Heart left ventricle (tissue), 16 donors: Measurements from ENCODE around the gene MUL1. TPM values are rescaled to one million over a fixed set of nuclear protein-coding genes. Genes with fewer than 3 reads are reported as not detected.

Experiments used
- ATAC-seq, 4 donors: fragments of 200-7000 bp; cut with Tn5 transposase; one replicate each; pipeline ENCODE4 v1.9.1; 2020 to 2022; ENCODE audit warnings: moderate library complexity in 4 of 4, mild to moderate bottlenecking in 3 of 4, moderate number of reproducible peaks in 1 of 4
- DNase-seq, 5 donors: peaks; one replicate each; pipeline ENCODE4 v3.0.0-alpha.2; 2020
- H3K27ac ChIP-seq, 12 donors: fragments of 200-600 bp; sonication (generic) in 4 of 12; one replicate each; pipeline versions ENCODE4 v1.5.0 to v1.8.0; 2016 to 2022; ENCODE audit warnings: mild to moderate bottlenecking in 2 of 12
- H3K27me3 ChIP-seq, 9 donors: fragments of 200-600 bp; sonication (generic) in 2 of 9; one replicate each; pipeline versions ENCODE4 v1.5.1 to v1.8.0; 2016 to 2022; ENCODE audit warnings: mild to moderate bottlenecking in 3 of 9
- H3K36me3 ChIP-seq, 9 donors: fragments of 200-600 bp; sonication (generic) in 2 of 9; one replicate each; pipeline versions ENCODE4 v1.5.0 to v1.8.0; 2018 to 2022; ENCODE audit warnings: mild to moderate bottlenecking in 2 of 9
- H3K4me1 ChIP-seq, 12 donors: fragments of 200-600 bp; sonication (generic) in 4 of 12; one replicate each; pipeline versions ENCODE4 v1.5.0 to v1.8.0; 2016 to 2022; ENCODE audit warnings: mild to moderate bottlenecking in 3 of 12
- H3K4me3 ChIP-seq, 12 donors: fragments of 200-600 bp; sonication (generic) in 4 of 12; one replicate each; pipeline versions ENCODE4 v1.5.0 to v1.8.0; 2017 to 2022; ENCODE audit warnings: mild to moderate bottlenecking in 9 of 12, moderate library complexity in 4 of 12
- H3K9me3 ChIP-seq, 12 donors: fragments of 200-600 bp; sonication (generic) in 4 of 12; one replicate each; pipeline versions ENCODE4 v1.5.0 to v1.8.0; 2016 to 2022; ENCODE audit warnings: mild to moderate bottlenecking in 1 of 12
- CTCF ChIP-seq, 12 donors: fragments of 200-600 bp; sonication (generic) in 4 of 12; IDR thresholded peaks; one replicate each; pipeline versions ENCODE4 v1.5.0 to v1.8.0; 2018 to 2022; ENCODE audit warnings: antibody characterized with exemption in 12 of 12, mild to moderate bottlenecking in 5 of 12
- POLR2A ChIP-seq, 2 donors: fragments of 450-650 bp; IDR thresholded peaks; one replicate each; pipeline ENCODE4 v1.6.1; 2017; ENCODE audit warnings: antibody characterized with exemption in 2 of 2, mild to moderate bottlenecking in 2 of 2, moderate library complexity in 2 of 2
- WGBS, 4 donors: extraction: QIAGEN DNeasy Blood & Tissue Kit in 2 of 4; methylation state at CpG; one replicate each; pipeline versions ENCODE4 v1.1.5 to v1.1.7; 2013 to 2018; 5-methylcytosine and 5-hydroxymethylcytosine counted together
- intact Hi-C, 10 donors: fragments of 100-400 bp; cut with DNase I; formaldehyde crosslinking; loops; one replicate each; pipeline versions ENCODE4 v1.11.1 to v1.14.2; 2022
- polyA plus RNA-seq, 2 donors: library from polyadenylated mRNA; stranded (reverse); fragments of 200-250 nt; gene quantifications; one replicate each; pipeline ENCODE4 v1.2.3, GENCODE V29; 2013
- total RNA-seq, 9 donors: library from RNA; depleted of rRNA in 2 of 9; stranded (reverse); fragments of >200 nt in 2 of 9; fragmentation: NEBNext Ultra II Directional in 3 of 9; extraction: Animal tissue kit (Norgen Biotek cat#: 25700) in 3 of 9; gene quantifications; one replicate each; pipeline versions ENCODE4 v1.1.0 to v1.2.4, GENCODE V29; 2016 to 2023
- donor health status: ischemic (EF 13 %, LVEDD 7.1; RV severe dilation, severe dysfunction).
- donor health status: healthy with polysubstance abuse.
- donor health status: DM: no; HTN: yes; CAD: no.
- donor health status: DM: no; HTN: no; CAD: no.
- donor health status: ischemic (EF 25% LVEDD 6.9; RV normal size, moderate dysfunction).
- donor health status: ischemic (EF 25% LVEDD 5.7; RV mildly dilated, moderate dysfunction).
- donor health status: healthy.
- donor health status: DM: yes; HTN: yes; CAD: no.
- donor health status: ischemic (EF 35%, LVEDD 5.7; RV mildly dilated, moderate dysfunction).
- donor health status: nonischemic (EF 11% LVEDD 7.7; RV severe dilation, severe dysfunction).
- donor health status: DM: yes; HTN: yes; CAD: no.
- donor health status: PGD.
- donor health status: ischemic (EF 29% LVEDD 5.4; RV normal size, mild dysfunction).
- donor health status: nonischemic (EF 23%, LVEDD 6.1; RV moderate dilation, normal function).

MUL1 gene
- total and polyA plus RNA-seq, 11 donors: 12.4 to 57.3 (median 41.2) TPM

- Histone ChIP-seq H3K27me3 (peaks cover 0 to 18% (median 0%) of the 10 kb centered on the region in 9 donors), H3K4me1 (peaks cover 0 to 6% (median 0%) of the 10 kb centered on the region in 12 donors), H3K36me3 (no peaks in the 10 kb centered on the region), H3K27ac (no peak overlapping the region), H3K9me3 (no peaks in the 10 kb centered on the region), H3K4me3 (no peak overlapping the region)
- ATAC-seq (no peak), DNase-seq (no peak)
- 66 to 79% (median 74%) methylated on average over 9 of the region's 9 CpGs for WGBS, 4 donors
- no peak for TF ChIP-seq POLR2A (IDR thresholded peaks at IDR 0.05)
- intact Hi-C loops: no loop called here
These were observed 41.7 kb downstream of the MUL1 start for GRCh38 chr1:20466273-20466672.

GRCh38 chr1:20465187-20465586 lies 42.8 kb downstream of the MUL1 start:
- intact Hi-C loops: no loop called here
- H3K4me1 ChIP-seq: peaks cover 0 to under 1% (median 0%) of the 10 kb centered on the region in 12 donors
- H3K9me3 ChIP-seq: no peaks in the 10 kb centered on the region
- DNase-seq: no peak
- H3K27ac ChIP-seq: no peak overlapping the region
- WGBS, 4 donors: 60 to 72% (median 66%) methylated on average over 5 of the region's 5 CpGs
- peaks cover 0 to 18% (median 0%) of the 10 kb centered on the region in 9 donors for H3K27me3 ChIP-seq
- ATAC-seq: no peak
- H3K4me3 ChIP-seq: no peak overlapping the region
- H3K36me3 ChIP-seq: no peaks in the 10 kb centered on the region
- TF ChIP-seq CTCF (IDR thresholded peaks at IDR 0.05): no peak
- TF ChIP-seq POLR2A (IDR thresholded peaks at IDR 0.05): no peak

GRCh38 chr1:20463502-20463901 lies 44.4 kb downstream of the MUL1 start:
- Histone ChIP-seq H3K27ac (no peak overlapping the region), H3K36me3 (no peaks in the 10 kb centered on the region), H3K4me1 (no peaks in the 10 kb centered on the region), H3K9me3 (no peaks in the 10 kb centered on the region), H3K27me3 (peaks cover 0 to 30% (median 0%) of the 10 kb centered on the region in 9 donors), H3K4me3 (no peak overlapping the region)
- DNase-seq: no peak
- ATAC-seq: no peak
- intact Hi-C loops: no loop called here
- WGBS, 4 donors: 68 to 95% (median 93%) methylated on average over 1 of the region's 1 CpG
- TF ChIP-seq POLR2A (IDR thresholded peaks at IDR 0.05) (no peak), CTCF (IDR thresholded peaks at IDR 0.05) (no peak)

GRCh38 chr1:20462397-20462796 lies 45.6 kb downstream of the MUL1 start:
- no peaks in the 10 kb centered on the region for H3K9me3 ChIP-seq
- WGBS, 4 donors: 83 to 97% (median 88%) methylated on average over 3 of the region's 3 CpGs
- H3K36me3 ChIP-seq: no peaks in the 10 kb centered on the region
- intact Hi-C loops: loop anchor here in 1 of 10 donors (1.0 kb wide), 1 partner anchor 17 kb away; no protein-coding TSS in a partner anchor
- no peak for DNase-seq
- no peaks in the 10 kb centered on the region for H3K4me1 ChIP-seq
- ATAC-seq: no peak
- no peak overlapping the region for H3K4me3 ChIP-seq
- TF ChIP-seq POLR2A (IDR thresholded peaks at IDR 0.05) (no peak), CTCF (IDR thresholded peaks at IDR 0.05) (no peak)
- H3K27ac ChIP-seq: no peak overlapping the region
- peaks cover 0 to 27% (median 0%) of the 10 kb centered on the region in 9 donors for H3K27me3 ChIP-seq

GRCh38 chr1:20458717-20459116 lies 49.2 kb downstream of the MUL1 start:
- no peak overlapping the region for H3K27ac ChIP-seq
- no peaks in the 10 kb centered on the region for H3K4me1 ChIP-seq
- H3K27me3 ChIP-seq: peaks cover 0 to 23% (median 0%) of the 10 kb centered on the region in 9 donors
- 86 to 100% (median 92%) methylated on average over 2 of the region's 2 CpGs for WGBS, 4 donors
- TF ChIP-seq POLR2A (IDR thresholded peaks at IDR 0.05) (no peak), CTCF (IDR thresholded peaks at IDR 0.05) (no peak)
- DNase-seq (no peak), ATAC-seq (no peak)
- H3K9me3 ChIP-seq: no peaks in the 10 kb centered on the region
- no peaks in the 10 kb centered on the region for H3K36me3 ChIP-seq
- intact Hi-C loops: no loop called here
- H3K4me3 ChIP-seq: no peak overlapping the region
